NCI-H1417 treated with DMSO at 0.1 percent for 48 hours (cell line): ENCODE data around the gene ATRN.

Experiments used
- DNase-seq: peaks from one replicate; lab custom pipeline; 2025; lab: John Stamatoyannopoulos, UW

Gene ATRN

DNA sequence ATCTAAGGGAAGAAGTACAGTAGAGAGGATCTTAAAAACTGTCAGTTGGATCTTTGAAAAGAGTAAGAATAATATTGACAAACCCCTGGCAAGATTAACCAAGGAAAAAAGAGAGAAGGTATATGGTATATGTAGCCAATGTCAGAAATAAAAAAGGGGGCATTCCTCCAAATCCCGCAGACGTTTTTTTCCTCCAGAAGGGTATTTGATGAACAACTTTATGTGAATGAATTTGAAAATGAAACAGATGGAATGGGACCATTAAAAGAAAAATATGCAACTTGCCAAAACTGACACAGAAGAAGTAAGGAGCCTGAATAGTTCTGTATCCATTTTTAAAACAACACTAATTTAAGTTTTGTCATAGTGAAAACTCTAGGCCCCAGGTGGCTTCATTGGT, 156.7 kb downstream of the ATRN start:
- DNase-seq: no peak

DNA sequence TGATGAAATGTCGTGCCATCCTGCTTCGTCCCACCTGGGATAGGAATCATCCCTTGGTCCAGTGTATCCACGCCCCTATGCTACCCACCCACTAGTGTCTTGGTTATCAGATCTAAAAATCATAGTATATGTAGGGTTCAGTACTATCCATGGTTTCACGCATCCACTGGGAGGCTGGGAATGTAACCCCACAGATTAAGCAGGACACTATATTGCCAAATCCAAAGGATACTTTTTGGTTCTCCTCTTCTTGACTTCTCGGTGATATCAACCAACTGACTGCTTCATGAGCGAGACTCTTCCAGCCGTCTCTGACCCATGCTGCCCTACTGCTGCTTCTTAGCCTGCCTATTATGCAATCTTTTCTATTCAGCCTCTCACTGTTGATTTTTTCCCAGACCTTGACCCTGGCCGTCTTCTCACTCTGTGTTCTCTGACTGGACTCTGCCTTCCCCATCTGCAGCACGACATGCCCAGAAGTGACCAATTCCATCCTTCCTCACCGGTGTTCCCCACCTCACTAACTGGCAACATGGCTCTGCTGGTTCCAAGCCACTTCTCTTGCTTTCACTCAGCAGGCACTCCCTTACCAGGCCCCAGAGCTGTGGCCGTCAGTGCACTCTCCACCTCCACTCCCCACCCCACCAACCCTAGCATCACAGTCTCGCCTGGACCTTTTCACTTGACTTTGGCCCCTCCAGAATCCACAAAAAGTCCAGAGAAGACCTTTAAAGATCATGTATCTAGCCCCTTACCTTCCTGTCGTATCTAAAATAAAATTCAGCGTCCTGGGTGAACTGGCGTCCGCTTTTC, 157.9 kb downstream of the ATRN start:
- no peak for DNase-seq

DNA sequence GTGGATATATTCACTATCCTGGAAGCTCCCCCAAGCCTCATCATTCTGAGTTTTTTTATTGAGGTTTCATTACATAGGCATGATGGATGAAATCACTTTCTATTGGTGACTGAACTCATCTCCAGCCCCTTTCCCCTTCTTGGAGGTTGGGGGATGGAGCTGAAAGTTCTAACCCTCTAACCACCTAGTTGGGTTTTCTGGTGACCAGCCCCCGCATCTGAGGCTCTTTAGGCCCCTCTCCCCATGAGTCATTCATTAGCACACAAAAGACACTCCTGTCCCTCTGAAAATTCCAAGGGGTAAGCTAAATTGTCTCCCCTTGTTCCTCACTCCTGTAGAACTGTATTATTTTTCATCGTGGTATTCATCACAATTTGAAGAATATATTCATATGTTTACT, 159.1 kb downstream of the ATRN start:
- DNase-seq: no peak

DNA sequence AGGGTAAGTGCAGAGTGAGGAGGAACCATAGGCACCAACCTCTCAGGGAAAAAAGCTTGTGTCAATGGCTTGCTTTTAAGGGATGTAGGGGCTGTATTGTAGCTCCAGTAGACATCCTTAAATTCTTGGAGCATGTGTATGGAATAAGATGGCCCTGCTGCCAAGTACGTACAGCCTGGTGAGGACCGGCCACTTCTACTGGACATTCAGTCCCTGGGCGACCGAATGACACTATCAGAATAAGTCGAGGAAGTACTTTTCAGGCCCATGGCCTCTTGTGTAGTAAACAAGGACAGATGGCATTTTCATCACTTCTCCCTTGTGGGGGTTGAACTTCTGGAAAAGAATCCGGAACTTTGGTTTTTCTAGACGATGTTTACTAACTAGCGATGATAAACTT, 159.6 kb downstream of the ATRN start:
- DNase-seq: no peak

DNA sequence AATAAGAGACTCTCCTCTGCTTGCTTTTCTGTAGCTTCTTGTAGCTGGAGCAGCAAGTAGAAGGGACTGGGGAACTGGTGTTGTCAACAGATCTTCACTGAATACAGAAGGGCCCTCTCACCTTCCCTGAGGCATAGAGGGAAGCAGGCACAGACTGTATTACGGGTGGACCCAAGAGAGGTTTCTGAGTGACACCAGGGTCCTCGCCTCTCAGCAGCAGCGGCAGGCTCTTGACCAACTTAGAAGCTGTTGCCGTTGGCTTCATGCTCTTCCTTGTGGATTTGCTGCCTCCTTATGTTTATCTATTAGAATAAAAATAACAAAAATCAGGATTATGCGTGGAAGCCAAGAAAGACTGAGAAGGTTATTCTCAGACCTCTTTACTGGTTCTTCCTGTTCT, 160.7 kb downstream of the ATRN start:
- no peak for DNase-seq

DNA sequence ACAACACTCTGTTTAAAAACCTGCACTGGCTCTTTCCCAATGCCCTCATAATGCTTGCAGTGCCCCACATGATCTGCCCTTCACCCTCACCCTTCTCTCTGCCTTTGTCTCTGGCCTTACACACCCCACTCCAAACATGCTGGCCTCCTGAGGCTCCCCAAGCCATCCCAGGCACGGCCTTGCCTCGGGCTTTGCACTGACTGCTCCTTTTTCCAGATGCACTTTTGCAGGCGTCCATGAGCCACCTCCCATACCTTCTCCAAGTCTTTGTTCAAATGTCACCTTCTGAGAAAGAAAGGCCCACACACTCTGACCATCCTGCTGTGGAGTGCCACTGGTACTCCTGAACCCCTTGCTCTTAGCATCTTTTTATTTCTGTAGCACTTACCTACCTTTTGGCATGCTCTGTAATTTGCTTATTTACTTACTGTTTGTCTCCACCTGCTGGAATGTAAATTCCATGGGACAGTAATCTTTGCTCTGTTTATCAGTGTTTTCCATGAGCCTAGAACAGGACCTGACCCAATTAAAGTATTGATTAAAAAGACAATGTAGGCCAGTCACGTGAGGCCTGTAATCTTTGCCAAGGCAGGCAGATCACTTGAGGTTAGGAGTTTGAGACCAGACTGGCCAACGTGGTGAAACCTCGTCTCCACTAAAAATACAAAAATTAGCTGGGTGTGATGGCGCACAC, 161.6 kb downstream of the ATRN start:
- no peak for DNase-seq

DNA sequence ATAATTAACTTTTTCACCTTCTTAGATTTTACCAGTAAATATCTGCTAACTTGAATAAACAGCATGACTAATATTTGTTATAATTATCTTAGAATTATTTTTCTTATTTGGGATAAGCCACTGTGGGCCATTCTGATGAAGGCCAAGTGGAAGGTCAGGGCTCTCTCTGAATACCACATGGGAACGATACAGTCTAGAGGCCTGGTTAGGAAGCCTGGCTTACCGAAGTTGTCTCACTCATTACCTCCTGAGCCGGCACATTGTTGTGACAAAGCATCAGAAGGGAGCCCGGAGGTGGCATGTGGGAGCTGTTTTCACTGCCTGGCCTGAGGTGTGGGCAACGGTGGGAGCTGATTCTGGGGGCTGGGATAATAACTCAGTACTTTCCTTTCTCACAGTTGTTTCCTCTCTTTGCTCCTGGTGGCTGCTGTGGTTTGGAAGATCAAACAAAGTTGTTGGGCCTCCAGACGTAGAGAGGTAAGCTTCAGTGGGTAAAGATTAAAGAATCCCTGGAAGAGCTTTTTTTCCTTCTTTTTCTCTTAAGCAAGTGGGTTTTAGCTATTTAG, 163.2 kb downstream of the ATRN start:
- no peak for DNase-seq

DNA sequence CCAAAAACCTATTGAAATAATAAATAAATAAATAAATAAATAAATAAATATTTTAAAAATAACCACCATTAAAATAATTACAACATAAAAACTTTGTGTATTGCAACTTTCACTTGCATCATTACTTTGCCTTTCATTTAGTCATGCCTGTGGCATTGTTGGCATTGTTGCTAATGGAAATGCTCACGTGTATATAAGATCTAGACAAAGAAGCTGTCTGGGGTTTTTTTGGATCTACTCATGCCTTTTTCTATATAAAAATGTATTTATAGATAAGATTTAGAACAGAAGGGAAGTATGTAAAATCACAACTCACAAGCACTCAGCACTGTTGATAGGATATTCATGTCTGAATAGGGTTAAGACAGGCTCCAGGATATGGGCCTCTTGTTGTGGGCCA, 164.5 kb downstream of the ATRN start:
- no peak for DNase-seq

DNA sequence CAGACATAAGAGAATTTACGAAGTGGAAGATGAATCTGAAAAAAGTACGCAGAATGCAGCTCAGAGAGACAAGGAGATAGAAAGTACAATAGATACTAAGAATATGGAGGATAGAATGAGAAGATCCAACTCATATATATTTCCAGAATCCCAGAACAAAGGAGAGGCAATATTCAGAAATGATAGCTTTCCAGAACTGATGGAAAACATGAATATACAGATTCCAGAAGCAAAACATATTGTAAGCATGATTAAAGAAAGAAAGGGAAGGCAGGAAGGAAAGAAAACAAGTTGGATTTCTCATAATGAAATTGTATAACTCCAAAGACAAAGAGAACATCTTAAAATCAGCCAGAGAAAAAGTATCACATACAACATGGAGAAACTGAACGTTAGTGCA, 169.4 kb downstream of the ATRN start:
- DNase-seq: no peak

DNA sequence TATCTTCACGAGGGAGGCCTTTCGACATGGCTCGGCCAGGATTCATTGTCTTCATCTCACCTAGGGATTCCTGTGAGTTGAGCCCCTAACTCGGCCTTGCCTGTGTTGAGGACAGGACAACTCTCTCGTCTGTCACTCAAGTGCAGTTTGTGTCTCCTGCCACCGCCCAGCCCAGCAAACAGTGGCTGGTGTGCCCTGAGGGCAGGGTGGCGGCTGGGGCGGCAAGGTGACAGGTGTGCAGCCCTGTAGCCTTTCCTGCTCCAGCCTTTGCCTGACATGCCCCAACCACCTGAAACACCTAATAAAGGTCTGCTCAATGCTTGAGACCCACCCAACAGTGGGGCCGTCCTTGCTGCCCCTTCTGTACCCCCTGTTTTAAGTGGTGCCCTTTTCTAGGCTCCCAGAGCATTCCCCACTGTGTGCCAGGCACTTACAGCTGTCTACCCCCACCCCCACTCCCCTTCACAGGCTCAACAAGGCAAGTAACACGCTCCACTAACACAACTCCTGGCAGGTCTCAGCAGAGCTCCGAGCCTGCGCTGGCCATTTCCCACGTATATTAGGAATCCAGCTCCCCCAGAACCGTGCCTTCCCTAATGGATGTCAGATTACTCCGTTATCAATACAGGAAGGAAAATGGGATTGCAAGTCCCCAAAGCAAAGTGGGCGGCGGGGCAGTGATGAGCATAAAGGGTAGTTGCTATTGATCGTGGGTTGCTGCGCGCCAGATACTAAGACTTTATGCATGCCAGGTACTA, 174.7 kb downstream of the ATRN start:
- DNase-seq: no peak

DNA sequence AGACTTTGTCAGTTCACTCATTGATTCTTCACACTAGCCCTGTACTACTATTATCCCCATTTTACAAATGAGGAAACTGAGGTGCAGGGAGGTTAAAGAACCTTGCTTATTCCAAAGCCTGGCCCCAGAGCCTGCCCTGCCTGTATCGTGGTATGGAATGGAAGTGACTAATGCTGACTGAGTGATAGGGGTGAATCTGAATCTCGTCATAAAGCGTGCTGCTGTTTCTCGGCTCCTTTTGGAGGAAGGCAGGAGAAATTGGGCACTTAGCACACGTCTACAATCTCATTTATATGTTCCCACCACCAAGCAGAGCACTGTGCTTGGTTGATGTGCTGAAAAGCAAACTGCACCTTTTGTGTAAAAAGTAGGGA, 175.2 kb downstream of the ATRN start:
- no peak for DNase-seq

DNA sequence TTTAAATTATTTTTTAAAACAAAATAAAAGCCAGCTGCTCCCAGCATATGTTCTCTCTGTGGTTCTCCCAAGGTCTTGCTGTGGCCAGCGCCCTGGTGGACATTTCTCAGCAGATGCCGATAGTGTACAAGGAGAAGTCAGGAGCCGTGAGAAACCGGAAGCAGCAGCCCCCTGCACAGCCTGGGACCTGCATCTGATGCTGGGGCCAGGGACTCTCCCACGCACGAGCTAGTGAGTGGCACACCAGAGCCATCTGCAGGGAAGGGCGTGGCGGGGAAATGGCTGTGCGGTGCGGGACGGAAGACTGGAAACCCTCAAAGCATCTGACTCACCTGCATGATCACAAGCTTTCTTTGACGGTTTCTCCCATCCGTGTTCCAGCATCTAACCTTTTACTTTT, 175.8 kb downstream of the ATRN start:
- DNase-seq: no peak

DNA sequence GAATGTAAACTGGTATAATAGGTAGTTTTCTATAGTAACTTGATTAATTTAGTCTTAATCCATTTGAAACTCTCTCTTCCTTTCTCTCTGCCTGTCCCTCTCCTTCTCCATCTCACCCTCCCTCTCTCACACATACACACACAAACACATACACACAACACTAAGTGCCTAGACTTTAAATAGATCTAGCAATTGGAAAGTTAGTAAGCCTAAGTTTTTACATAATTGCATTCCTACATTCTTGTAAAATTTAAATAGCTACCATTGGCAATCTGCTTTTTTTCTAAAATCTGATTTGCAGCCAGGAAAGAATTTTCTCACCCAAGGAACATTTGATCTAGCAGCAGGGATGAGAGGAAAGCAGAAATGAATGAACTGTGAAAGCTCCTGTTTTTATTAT, 176.7 kb downstream of the ATRN start:
- no peak for DNase-seq

DNA sequence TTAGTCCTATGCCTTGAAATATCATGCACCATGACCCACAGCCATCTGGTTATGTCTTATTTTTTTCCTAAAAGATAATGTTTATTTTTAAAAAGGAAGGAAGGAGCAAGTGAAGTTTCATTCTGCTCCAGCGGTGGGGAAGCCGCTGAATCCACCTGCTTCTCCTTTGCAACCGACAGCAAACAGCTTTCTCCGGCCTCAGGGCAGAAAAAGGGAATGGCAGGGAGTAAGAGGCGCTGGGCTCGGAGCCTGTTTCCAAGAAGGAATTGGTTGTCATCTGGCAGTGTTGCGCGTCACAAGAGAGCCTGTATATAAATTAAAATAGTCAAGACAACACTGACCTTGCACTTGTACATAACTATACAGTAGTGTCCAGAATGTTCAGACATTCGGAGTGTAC, 178.1 kb downstream of the ATRN start:
- DNase-seq: no peak

DNA sequence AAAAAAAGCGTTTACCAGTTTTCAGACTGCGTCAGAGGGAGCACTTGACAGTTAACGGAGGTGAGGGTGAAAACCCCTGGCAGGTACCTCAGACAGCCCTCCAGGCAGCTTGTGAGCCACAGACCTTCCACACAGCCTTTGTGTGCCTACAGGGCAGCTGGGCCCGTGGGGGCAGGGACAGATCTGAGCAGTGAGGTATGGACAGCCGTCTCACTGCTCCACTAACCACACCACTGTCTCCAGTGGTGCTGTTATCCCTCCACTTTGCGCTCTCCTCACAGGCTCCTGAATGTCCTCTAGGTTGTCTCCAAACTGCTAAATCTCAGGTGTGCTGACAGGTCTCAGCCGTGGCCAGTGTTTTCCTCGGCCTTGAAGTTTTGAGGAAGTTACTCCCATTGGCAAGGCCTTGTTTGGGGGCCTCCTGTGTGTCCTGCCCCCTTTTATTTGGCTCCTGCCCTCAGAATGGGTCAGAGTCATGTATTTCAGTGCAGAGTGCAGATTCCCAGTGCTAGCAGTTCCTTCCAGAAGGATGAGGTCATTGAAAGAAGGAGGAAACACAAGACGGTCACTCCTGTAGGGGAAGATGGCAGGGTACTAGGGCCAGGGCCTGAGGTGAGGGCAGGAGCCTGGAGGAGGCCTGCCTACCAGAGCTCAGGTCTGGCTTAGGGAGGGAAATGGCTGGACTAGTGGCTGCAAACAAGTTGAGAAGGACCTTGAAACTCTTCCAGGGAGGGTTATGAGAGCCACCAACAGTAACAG, 180.6 kb downstream of the ATRN start:
- no peak for DNase-seq

DNA sequence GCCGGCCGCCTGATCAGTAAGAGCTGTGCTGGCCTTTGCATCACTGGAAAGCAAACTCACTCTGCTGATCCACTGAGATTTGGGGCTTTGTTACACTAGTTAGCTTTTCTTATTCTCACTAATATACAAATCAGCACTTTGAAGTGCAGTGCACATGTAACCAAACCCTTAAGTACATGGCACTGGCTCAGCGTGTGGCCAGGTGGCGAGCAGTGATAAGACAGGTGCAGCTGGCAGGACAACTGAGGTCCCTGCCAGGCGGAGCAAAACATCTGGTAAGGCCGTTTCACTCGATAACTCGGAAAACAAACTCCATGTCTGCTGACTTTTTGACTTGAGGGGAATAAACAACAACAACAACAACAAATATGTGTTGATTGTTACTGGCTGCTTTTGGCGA, 181.4 kb downstream of the ATRN start:
- DNase-seq: no peak

DNA sequence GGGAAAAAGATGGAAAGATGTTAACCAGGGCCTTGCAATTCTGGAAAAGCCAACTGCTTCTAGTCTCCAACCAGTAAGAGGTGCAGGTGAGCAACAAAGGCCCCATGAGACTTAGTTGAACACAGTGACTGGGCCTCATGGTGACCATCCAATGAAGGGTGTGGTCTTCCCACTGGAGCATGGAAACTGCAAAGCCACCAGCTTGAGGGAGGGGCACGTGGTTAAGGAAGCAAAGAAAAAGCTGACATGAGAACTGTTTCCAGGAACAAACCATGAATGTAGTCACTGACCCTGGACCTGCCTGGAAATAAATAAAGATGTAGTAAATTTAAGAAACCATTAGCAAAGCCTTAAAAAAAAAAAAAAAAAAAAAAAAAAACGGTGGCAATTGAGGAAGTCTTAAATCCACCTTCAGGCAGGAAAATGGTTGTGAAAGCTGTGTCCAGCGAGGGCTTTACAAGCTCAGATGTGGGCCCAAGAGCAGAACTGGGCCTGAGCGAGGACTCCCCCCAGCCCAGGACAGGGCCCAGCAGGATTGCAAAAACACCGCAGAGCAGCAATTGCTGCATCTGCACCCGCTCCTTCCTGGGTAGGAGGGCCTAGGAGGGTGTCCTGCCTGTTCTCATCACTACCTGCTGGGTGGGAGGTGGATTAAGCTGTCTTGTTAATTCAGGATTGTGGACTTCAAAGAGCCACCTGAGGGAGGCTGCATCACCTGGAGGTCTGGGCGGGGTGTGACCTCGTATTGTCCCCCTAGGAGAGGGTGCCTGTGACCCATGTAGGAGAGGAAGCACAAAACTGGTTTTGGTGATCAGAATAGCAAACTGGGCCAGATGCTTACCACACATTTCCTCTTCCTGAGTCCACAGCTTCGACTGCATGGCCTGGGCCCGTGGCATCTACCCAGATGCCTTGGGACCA, 182.1 kb downstream of the ATRN start:
- no peak for DNase-seq

DNA sequence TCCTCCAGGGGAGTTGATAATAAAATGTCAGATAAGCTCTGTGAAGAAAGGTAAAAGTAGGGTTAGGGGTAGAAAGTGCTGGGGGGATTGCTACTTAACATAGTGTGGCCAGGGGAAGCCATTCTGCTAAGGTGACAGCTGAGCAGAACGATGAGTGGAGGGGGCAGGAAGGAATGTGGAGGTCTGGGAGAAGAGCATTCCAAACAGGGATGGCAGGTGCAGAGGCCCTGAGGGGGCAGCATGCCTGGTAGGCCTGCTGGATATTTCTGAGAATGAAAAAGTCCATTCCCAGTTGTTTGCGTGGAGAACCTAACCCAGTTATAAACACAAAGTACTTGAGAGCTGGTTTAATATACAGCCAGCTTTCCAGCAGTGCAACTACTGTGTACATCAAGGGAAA, 183.1 kb downstream of the ATRN start:
- no peak for DNase-seq

DNA sequence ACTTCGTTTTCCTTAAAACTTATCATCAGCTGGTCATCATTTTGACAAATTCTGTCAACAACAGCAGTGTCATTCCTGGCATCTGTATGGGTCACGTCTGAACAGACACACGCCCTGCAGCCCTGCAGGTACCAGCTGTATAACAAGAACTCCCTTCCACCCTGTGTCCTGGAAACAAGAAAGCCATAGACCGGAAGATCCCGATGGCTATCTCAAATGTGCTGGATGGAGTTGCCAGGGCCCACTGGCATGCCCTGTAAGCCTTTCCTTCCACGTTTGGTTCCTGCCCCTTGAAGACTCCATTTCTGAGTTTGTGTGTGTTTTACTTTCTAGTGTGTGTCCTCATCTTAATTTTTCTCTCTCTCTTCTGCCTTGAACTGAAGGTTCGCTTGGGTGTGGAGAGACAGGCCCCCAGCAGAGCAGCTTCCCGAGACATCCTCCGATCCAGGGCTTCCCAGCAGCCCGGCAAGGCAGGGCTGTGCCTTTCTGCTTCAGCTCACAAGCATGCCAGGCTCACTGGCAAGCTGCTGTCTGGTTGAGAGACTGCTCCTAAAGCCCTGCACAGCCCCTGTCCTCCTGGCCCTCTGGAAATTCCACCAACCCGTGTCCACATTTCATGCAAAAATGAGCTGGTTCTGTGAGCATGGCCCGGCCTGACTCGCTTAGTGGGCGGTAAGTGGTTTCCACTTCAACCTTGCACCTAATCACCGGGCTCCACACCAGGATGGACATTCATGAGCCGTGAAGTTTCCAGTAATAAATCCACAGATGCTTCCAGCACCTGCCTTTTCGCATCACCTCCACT, 183.7 kb downstream of the ATRN start:
- DNase-seq: no peak

DNA sequence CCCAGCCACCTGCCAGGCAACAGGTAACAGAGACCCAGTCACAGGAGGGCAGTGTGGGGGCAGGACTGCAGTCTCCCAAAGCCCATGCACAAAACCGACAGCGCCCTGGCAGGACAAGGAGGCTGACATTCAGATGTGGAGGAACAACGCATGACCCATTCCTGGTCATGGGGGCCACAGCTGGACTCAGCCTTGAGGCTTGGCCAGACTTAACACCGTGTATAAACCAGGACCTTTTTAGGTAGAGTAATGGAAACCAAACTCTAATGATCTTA, 184.2 kb downstream of the ATRN start:
- no peak for DNase-seq
